OCI-LY7 (cell line): ENCODE measurements around the gene SLC24A2. TPM values are rescaled to one million over a fixed set of nuclear protein-coding genes. Genes with fewer than 3 reads are reported as not detected.

Experiments
- BruUV-seq: library from RNA; stranded (reverse); fragments of 400-500 nt; replicated peaks from 2 replicates; lab custom pipeline; 2021; lab: Mats Ljungman, UMichigan
- CTCF ChIA-PET: fragments of 300-600 bp; sonication (Branson Sonifier 250); formaldehyde crosslinking; loops from one replicate; lab custom pipeline; 2022; ENCODE audit warnings: antibody characterized with exemption; ENCODE audit not compliant: unreplicated experiment; lab: Charles Lee
- POLR2A ChIA-PET: fragments of 300-600 bp; sonication (Branson Sonifier 250); formaldehyde crosslinking; loops from one replicate; lab custom pipeline; 2022; ENCODE audit warnings: antibody characterized with exemption; lab: Charles Lee
- DNase-seq: peaks from one replicate; pipeline ENCODE4 v3.0.0-alpha.2; 2015; ENCODE audit warnings: low spot score
- H2AFZ ChIP-seq: fragments of 200-600 bp; sonication (generic), shearing (Covaris generic); 2 replicates; pipeline ENCODE4 v1.6.1; 2014; ENCODE audit warnings: mild to moderate bottlenecking, antibody characterized with exemption, low read length, moderate library complexity
- H3K27ac ChIP-seq: fragments of 200-600 bp; sonication (generic); 2 replicates; pipeline ENCODE4 v1.5.1; 2014; ENCODE audit warnings: mixed run types, low read depth, mild to moderate bottlenecking, moderate library complexity, low read length, inconsistent platforms; ENCODE audit not compliant: poor library complexity, severe bottlenecking
- H3K36me3 ChIP-seq: fragments of 200-600 bp; sonication (generic); 2 replicates; pipeline ENCODE4 v1.6.1; 2014; ENCODE audit warnings: mild to moderate bottlenecking, antibody characterized with exemption, low read length, moderate library complexity, mixed read lengths; ENCODE audit not compliant: insufficient read depth
- H3K4me1 ChIP-seq: fragments of 200-600 bp; sonication (generic); 2 replicates; pipeline ENCODE4 v1.5.1; 2014; ENCODE audit warnings: mild to moderate bottlenecking, low read length; ENCODE audit not compliant: insufficient read depth, poor library complexity, severe bottlenecking
- H3K4me2 ChIP-seq: fragments of 200-600 bp; sonication (generic); 2 replicates; pipeline ENCODE4 v1.6.1; 2014; ENCODE audit warnings: mild to moderate bottlenecking, low read length
- H3K4me3 ChIP-seq: fragments of 200-600 bp; sonication (generic); 2 replicates; pipeline ENCODE4 v1.5.1; 2014; ENCODE audit warnings: mild to moderate bottlenecking, low read depth, low read length; ENCODE audit not compliant: poor library complexity, severe bottlenecking
- H3K79me2 ChIP-seq: fragments of 200-600 bp; sonication (generic); 2 replicates; pipeline ENCODE4 v1.6.1; 2016; ENCODE audit warnings: low read depth, mild to moderate bottlenecking, low read length, moderate library complexity, mixed read lengths; ENCODE audit not compliant: insufficient read depth
- H3K9me2 ChIP-seq: fragments of 200-600 bp; sonication (generic); 2 replicates; pipeline ENCODE4 v1.6.1; 2016; ENCODE audit warnings: mild to moderate bottlenecking, low read length, mixed read lengths; ENCODE audit not compliant: insufficient read depth
- H3K9me3 ChIP-seq: fragments of 200-600 bp; sonication (generic); 2 replicates; pipeline ENCODE4 v1.6.1; 2014; ENCODE audit warnings: mild to moderate bottlenecking, mixed run types, low read length, mixed read lengths
- H4K20me1 ChIP-seq: fragments of 200-600 bp; sonication (generic); 2 replicates; pipeline ENCODE4 v1.6.1; 2014; ENCODE audit warnings: mild to moderate bottlenecking, antibody characterized with exemption, low read length, moderate library complexity, mixed read lengths; ENCODE audit not compliant: insufficient read depth
- EZH2phosphoT487 ChIP-seq: fragments of 200-600 bp; sonication (generic); IDR thresholded peaks from 2 replicates; pipeline ENCODE4 v1.6.1; 2018; ENCODE audit warnings: low read depth, borderline replicate concordance, mild to moderate bottlenecking, mixed run types, antibody characterized with exemption, low read length, moderate library complexity, mixed read lengths
- intact Hi-C: fragments of 100-400 bp; cut with micrococcal nuclease; formaldehyde crosslinking; loops from one replicate; pipeline ENCODE4 v1.10.0; 2022; ENCODE audit not compliant: unreplicated experiment
- total RNA-seq, 2 experiments: library from RNA; depleted of rRNA in 1 of 2; stranded (reverse); fragments of >200 nt in 1 of 2; shearing (Covaris generic) in 1 of 2; gene quantifications; 2 replicates each; pipeline ENCODE4 v1.2.3, GENCODE V29; 2014 to 2022
- TF ChIP-seq, protein P1 (sequence below): fragments of 200-600 bp; sonication (generic); conservative IDR thresholded peaks from 2 replicates; pipeline ENCODE4 v1.5.1; 2014; ENCODE audit warnings: mild to moderate bottlenecking, antibody characterized with exemption, low read length, moderate library complexity, mixed read lengths

The SLC24A2 gene
- total RNA-seq, 2 experiments from 2014 or later, result not detected

GRCh38 chr9:19804431-19804830 lies 15.6 kb upstream of the SLC24A2 start:
- BruUV-seq, result no TSS peak
- no peak overlapping the region for H3K27ac ChIP-seq
- TF ChIP-seq EZH2phosphoT487, result no peak
- TF ChIP-seq, protein P1, sequence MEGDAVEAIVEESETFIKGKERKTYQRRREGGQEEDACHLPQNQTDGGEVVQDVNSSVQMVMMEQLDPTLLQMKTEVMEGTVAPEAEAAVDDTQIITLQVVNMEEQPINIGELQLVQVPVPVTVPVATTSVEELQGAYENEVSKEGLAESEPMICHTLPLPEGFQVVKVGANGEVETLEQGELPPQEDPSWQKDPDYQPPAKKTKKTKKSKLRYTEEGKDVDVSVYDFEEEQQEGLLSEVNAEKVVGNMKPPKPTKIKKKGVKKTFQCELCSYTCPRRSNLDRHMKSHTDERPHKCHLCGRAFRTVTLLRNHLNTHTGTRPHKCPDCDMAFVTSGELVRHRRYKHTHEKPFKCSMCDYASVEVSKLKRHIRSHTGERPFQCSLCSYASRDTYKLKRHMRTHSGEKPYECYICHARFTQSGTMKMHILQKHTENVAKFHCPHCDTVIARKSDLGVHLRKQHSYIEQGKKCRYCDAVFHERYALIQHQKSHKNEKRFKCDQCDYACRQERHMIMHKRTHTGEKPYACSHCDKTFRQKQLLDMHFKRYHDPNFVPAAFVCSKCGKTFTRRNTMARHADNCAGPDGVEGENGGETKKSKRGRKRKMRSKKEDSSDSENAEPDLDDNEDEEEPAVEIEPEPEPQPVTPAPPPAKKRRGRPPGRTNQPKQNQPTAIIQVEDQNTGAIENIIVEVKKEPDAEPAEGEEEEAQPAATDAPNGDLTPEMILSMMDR, result no peak
- ChIA-PET CTCF (no interaction called here), POLR2A (no interaction called here)
- no peaks in the 10 kb centered on the region for H3K36me3 ChIP-seq
- no peak overlapping the region for H2AFZ ChIP-seq
- DNase-seq, result no peak
- no peaks in the 10 kb centered on the region for H4K20me1 ChIP-seq
- H3K4me1 ChIP-seq, result no peaks in the 10 kb centered on the region
- no peak overlapping the region for H3K4me3 ChIP-seq
- no peaks in the 10 kb centered on the region for H3K9me3 ChIP-seq
- no peaks in the 10 kb centered on the region for H3K9me2 ChIP-seq
- no peak overlapping the region for H3K4me2 ChIP-seq
- intact Hi-C loops, result no loop called here
- no peaks in the 10 kb centered on the region for H3K79me2 ChIP-seq

- H4K20me1 ChIP-seq, result no peaks in the 10 kb centered on the region
- BruUV-seq, result no TSS peak
- intact Hi-C loops, result no loop called here
- no peak for DNase-seq
- no peak overlapping the region for H3K4me2 ChIP-seq
- no peaks in the 10 kb centered on the region for H3K9me2 ChIP-seq
- ChIA-PET POLR2A (interaction anchor here (0.8 kb wide), 1 partner anchor 30 kb away, joined by 3 read pairs; no protein-coding TSS in a partner anchor), CTCF (no interaction called here)
- no peak for TF ChIP-seq EZH2phosphoT487
- TF ChIP-seq, protein P1, result no peak
- H2AFZ ChIP-seq, result no peak overlapping the region
- no peaks in the 10 kb centered on the region for H3K36me3 ChIP-seq
- H3K27ac ChIP-seq, result no peak overlapping the region
- H3K9me3 ChIP-seq, result no peaks in the 10 kb centered on the region
- H3K4me3 ChIP-seq, result no peak overlapping the region
- no peaks in the 10 kb centered on the region for H3K4me1 ChIP-seq
- no peaks in the 10 kb centered on the region for H3K79me2 ChIP-seq
Measured at GRCh38 chr9:19800884-19801283, 12.0 kb upstream of the SLC24A2 start.

DNA sequence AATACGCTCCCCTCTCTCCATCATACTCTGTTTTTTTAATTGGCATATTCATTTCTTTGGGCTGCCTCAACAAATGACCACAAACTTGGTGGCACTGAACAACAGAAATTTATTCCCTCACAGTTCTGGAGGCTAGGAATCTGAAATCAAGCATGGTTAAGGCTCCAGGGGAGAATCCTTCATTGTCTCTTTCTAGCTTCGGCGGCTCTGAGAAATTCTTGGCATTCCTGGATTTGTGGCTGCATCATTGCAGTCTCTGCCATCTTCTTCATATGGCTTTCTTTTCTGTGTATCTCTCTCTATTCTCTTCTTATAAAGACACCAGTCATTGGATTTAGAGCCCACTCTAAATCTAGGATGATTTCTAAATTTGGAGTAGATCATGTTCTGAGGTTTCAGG lies 10.9 kb upstream of the SLC24A2 start:
- Histone ChIP-seq H3K4me3 (no peak overlapping the region), H3K9me2 (no peaks in the 10 kb centered on the region), H3K9me3 (no peaks in the 10 kb centered on the region), H3K27ac (no peak overlapping the region), H3K79me2 (no peaks in the 10 kb centered on the region), H3K36me3 (no peaks in the 10 kb centered on the region), H3K4me1 (no peaks in the 10 kb centered on the region), H3K4me2 (no peak overlapping the region), H2AFZ (no peak overlapping the region), H4K20me1 (no peaks in the 10 kb centered on the region)
- no peak for TF ChIP-seq EZH2phosphoT487
- TF ChIP-seq, protein P1, result no peak
- intact Hi-C loops, result no loop called here
- ChIA-PET POLR2A (interaction anchor here (0.6 to 0.8 kb wide), 2 partner anchors 29 to 1043 kb away, joined by 3 read pairs; no protein-coding TSS in a partner anchor), CTCF (no interaction called here)
- no peak for DNase-seq
- BruUV-seq, result no TSS peak
